K562 (cell line): ENCODE data around the gene HIVEP3. TPM values are rescaled to one million over a fixed set of nuclear protein-coding genes. Genes with fewer than 3 reads are reported as not detected.

ENCODE experiments used
- ATAC-seq: fragments of 200-7000 bp; cut with Tn5 transposase; 3 replicates; pipeline ENCODE4 v1.9.1; 2020; ENCODE audit warnings: moderate library complexity
- BruUV-seq: library from RNA; stranded (reverse); fragments of 400-500 nt; replicated peaks from 2 replicates; lab custom pipeline; 2021; lab: Mats Ljungman, UMichigan
- CTCF ChIA-PET: fragments of 300-600 bp; formaldehyde crosslinking; extraction: SDS; loops from one replicate; lab custom pipeline; 2021; ENCODE audit warnings: low intra/inter-chr PET ratio; lab: Yijun Ruan, JAX
- POLR2A ChIA-PET: fragments of 300-600, 350-650 bp; sonication (Branson Sonifier 250); formaldehyde crosslinking; extraction: SDS; loops from one replicate; lab custom pipeline; 2021; ENCODE audit warnings: antibody characterized with exemption, inconsistent platforms; lab: Yijun Ruan, JAX
- DNase-seq, 4 experiments: peaks; one replicate each; pipeline versions ENCODE4 v3.0.0 to v3.0.0-alpha.2; 2011 to 2018; ENCODE audit warnings: low spot score in 3 of 4, mixed read lengths in 3 of 4; ENCODE audit errors: extremely low read depth in 1 of 4
- FAIRE-seq: peaks from 2 replicates; lab custom pipeline; 2011; peaks lifted over from hg19 to GRCh38; lab: Jason Lieb, UNC
- H2AFZ ChIP-seq: 2 replicates; pipeline ENCODE4 v1.6.0; 2011; ENCODE audit warnings: low read depth, low read length, control low read depth, inconsistent platforms
- H3K27ac ChIP-seq: fragments of 200-600 bp; 3 replicates; pipeline ENCODE4 v1.8.0; 2011; ENCODE audit warnings: low read depth, mild to moderate bottlenecking, control low read depth, inconsistent platforms, low read length, moderate library complexity, mixed read lengths; ENCODE audit errors: extremely low read depth
- H3K27me3 ChIP-seq, 2 experiments: fragments of 300-600 bp in 1 of 2; 2 replicates in 1 of 2; 3 replicates in 1 of 2; pipeline versions ENCODE4 v1.6.0 to v1.8.0; 2011; ENCODE audit warnings: inconsistent platforms in 2 of 2, low read length in 2 of 2, mild to moderate bottlenecking in 1 of 2, mixed read lengths in 1 of 2, moderate library complexity in 1 of 2; ENCODE audit not compliant: control insufficient read depth in 2 of 2, insufficient read depth in 2 of 2
- H3K36me3 ChIP-seq: fragments of 300-600 bp; 3 replicates; pipeline ENCODE4 v1.8.0; 2011; ENCODE audit warnings: mild to moderate bottlenecking, low read length, inconsistent platforms; ENCODE audit not compliant: control insufficient read depth, insufficient read depth
- H3K4me1 ChIP-seq, 2 experiments: fragments of 200-600 bp in 1 of 2; replicated peaks in 1 of 2; 2 replicates in 1 of 2; 3 replicates in 1 of 2; pipeline versions ENCODE4 v1.5.1 to v1.8.0; 2011; ENCODE audit warnings: inconsistent platforms in 2 of 2, low read length in 2 of 2, mild to moderate bottlenecking in 1 of 2, mixed read lengths in 1 of 2, moderate library complexity in 1 of 2; ENCODE audit not compliant: control insufficient read depth in 2 of 2, insufficient read depth in 2 of 2
- H3K4me2 ChIP-seq: 2 replicates; pipeline ENCODE4 v1.6.1; 2011; ENCODE audit warnings: low read length, control low read depth, inconsistent platforms, mixed read lengths; ENCODE audit not compliant: insufficient read depth
- H3K4me3 ChIP-seq: fragments of 200-600 bp; sonication (generic), shearing (Covaris generic); 2 replicates; pipeline ENCODE4 v1.5.1; 2016; ENCODE audit warnings: control low read depth, inconsistent platforms
- H3K79me2 ChIP-seq: fragments of 200-600 bp; 3 replicates; pipeline ENCODE4 v1.8.0; 2011; ENCODE audit warnings: low read length, inconsistent platforms; ENCODE audit not compliant: control insufficient read depth, insufficient read depth
- H3K9ac ChIP-seq, 2 experiments: 2 replicates each; pipeline versions ENCODE4 v1.6.0 to v1.6.1; 2011; ENCODE audit warnings: low read depth in 2 of 2, low read length in 2 of 2, control low read depth in 1 of 2, inconsistent platforms in 1 of 2, mild to moderate bottlenecking in 1 of 2, mixed read lengths in 1 of 2; ENCODE audit not compliant: insufficient read depth in 1 of 2
- H3K9me1 ChIP-seq: one replicate; pipeline ENCODE4 v1.6.0; 2011; ENCODE audit warnings: inconsistent platforms, mild to moderate bottlenecking, low read length, moderate library complexity; ENCODE audit not compliant: control insufficient read depth, insufficient read depth
- H3K9me3 ChIP-seq: replicated peaks from 2 replicates; pipeline ENCODE4 v1.5.1; 2011; ENCODE audit warnings: low read depth, low read length, inconsistent platforms; ENCODE audit not compliant: control insufficient read depth, insufficient read depth
- H4K20me1 ChIP-seq: replicated peaks from 2 replicates; pipeline ENCODE4 v1.6.1; 2011; ENCODE audit warnings: low read length, inconsistent platforms, mixed read lengths; ENCODE audit not compliant: control insufficient read depth, insufficient read depth
- ARID1B ChIP-seq: fragments of 450-650 bp; IDR thresholded peaks from 2 replicates; pipeline ENCODE4 v1.6.1; 2016; ENCODE audit warnings: antibody characterized with exemption, mild to moderate bottlenecking, inconsistent platforms
- BRF2 ChIP-seq: IDR thresholded peaks from 3 replicates; pipeline ENCODE4 v1.6.1; 2011; ENCODE audit warnings: borderline replicate concordance, mild to moderate bottlenecking; ENCODE audit not compliant: insufficient read length, insufficient read depth
- CBFA2T3 ChIP-seq: fragments of 450-650 bp; IDR thresholded peaks from 2 replicates; pipeline ENCODE4 v1.6.1; 2017
- CBX2 ChIP-seq: fragments of 200-600 bp; sonication (generic); IDR thresholded peaks from one replicate; pipeline ENCODE4 v1.6.1; 2012; ENCODE audit warnings: mild to moderate bottlenecking, low read length, inconsistent platforms; ENCODE audit not compliant: insufficient read depth, poor library complexity, severe bottlenecking
- CHAMP1 ChIP-seq: fragments of 450-650 bp; IDR thresholded peaks from 2 replicates; pipeline ENCODE4 v1.6.1; 2016; ENCODE audit warnings: mild to moderate bottlenecking
- ELF2 ChIP-seq: fragments of 250-450 bp; sonication (Bioruptor Pico); IDR thresholded peaks from 2 replicates; pipeline ENCODE4 v1.5.0; 2021; ENCODE audit warnings: mild to moderate bottlenecking
- ETS2 ChIP-seq: IDR thresholded peaks from 2 replicates; pipeline ENCODE4 v1.6.1; 2016; ENCODE audit warnings: borderline replicate concordance, missing genetic modification characterization, mild to moderate bottlenecking, moderate library complexity, missing compliant biosample characterization; ENCODE audit not compliant: poor library complexity, severe bottlenecking
- FOSL1 ChIP-seq: fragments of 200-800 bp; sonication (Bioruptor generic); conservative IDR thresholded peaks from 2 replicates; pipeline ENCODE4 v1.6.1; 2016; ENCODE audit warnings: missing genetic modification characterization, missing compliant biosample characterization
- FOXK2 ChIP-seq, 2 experiments: fragments of 450-650 bp; IDR thresholded peaks in 1 of 2; conservative IDR thresholded peaks in 1 of 2; 2 replicates each; pipeline ENCODE4 v1.6.1; 2016; ENCODE audit warnings: low read depth in 2 of 2, mild to moderate bottlenecking in 1 of 2
- HMGXB4 ChIP-seq: sonication (generic); formaldehyde crosslinking; IDR thresholded peaks from 2 replicates; pipeline ENCODE4 v1.8.1; 2023; ENCODE audit warnings: mild to moderate bottlenecking, missing genetic modification reagents
- ZNF184 ChIP-seq: sonication (generic); formaldehyde crosslinking; IDR thresholded peaks from 2 replicates; pipeline ENCODE4 v1.5.0; 2020; ENCODE audit warnings: missing genetic modification reagents
- WGBS: fragments of 100-300 bp; shearing (Covaris generic); methylation state at CpG from one replicate; pipeline ENCODE4 v1.1.6; 2016; ENCODE audit warnings: low coverage, mixed read lengths; ENCODE audit not compliant: insufficient coverage; ENCODE audit errors: missing lambda C conversion rate; 5-methylcytosine and 5-hydroxymethylcytosine counted together
- in situ Hi-C: fragments of 300-500 bp; cut with MboI; formaldehyde crosslinking; loops from 4 replicates; pipeline ENCODE4 v1.15.0; 2018; ENCODE audit warnings: inconsistent platforms, mixed read lengths
- intact Hi-C: fragments of 100-400 bp; cut with micrococcal nuclease; formaldehyde crosslinking; loops from 2 replicates; pipeline ENCODE4 v1.14.2; 2022
- polyA plus RNA-seq, 8 experiments: library from polyadenylated mRNA; depleted of rRNA in 4 of 8; stranded (reverse) in 5 of 8; unstranded in 3 of 8; fragments of >200 nt; fragmentation: Nextera tagmentation in 2 of 8; fragmentation: Illumina TruSeq in 1 of 8; extraction: Ambion mirVana in 2 of 8; extraction: Trizol in 1 of 8; gene quantifications; 2 replicates each; pipeline versions ENCODE4 v1.2.1 to v1.2.3, GENCODE V29; 2011 to 2014; ENCODE audit warnings: inconsistent platforms in 1 of 8, missing spikeins in 1 of 8
- total RNA-seq, 7 experiments: library from RNA; depleted of rRNA in 6 of 7; stranded (reverse); fragments of >200 nt in 6 of 7; fragmentation: Illumina TruSeq in 2 of 7; extraction: Trizol in 2 of 7; gene quantifications; 2 replicates each; pipeline versions ENCODE4 v1.2.1 to v1.2.3, GENCODE V29; 2011 to 2021; ENCODE audit warnings: low replicate concordance in 1 of 7
- TF ChIP-seq, protein P1 (sequence below), 2 experiments: IDR thresholded peaks; 2 replicates each; pipeline ENCODE4 v1.6.1; 2011; ENCODE audit warnings: borderline replicate concordance in 1 of 2, control low read depth in 1 of 2, low read depth in 1 of 2, low read length in 1 of 2, mild to moderate bottlenecking in 1 of 2, mixed read lengths in 1 of 2, moderate library complexity in 1 of 2; ENCODE audit not compliant: insufficient read depth in 1 of 2, insufficient read length in 1 of 2, poor library complexity in 1 of 2, severe bottlenecking in 1 of 2; ENCODE audit errors: extremely low read depth in 1 of 2

The HIVEP3 gene
- total and polyA plus RNA-seq, 9 of the 15 experiments (the other 6 are each of a cell fraction or from before 2014, with no cell fraction given), result 0.09 to 0.58 (median 0.34) TPM; not detected in 1

DNA sequence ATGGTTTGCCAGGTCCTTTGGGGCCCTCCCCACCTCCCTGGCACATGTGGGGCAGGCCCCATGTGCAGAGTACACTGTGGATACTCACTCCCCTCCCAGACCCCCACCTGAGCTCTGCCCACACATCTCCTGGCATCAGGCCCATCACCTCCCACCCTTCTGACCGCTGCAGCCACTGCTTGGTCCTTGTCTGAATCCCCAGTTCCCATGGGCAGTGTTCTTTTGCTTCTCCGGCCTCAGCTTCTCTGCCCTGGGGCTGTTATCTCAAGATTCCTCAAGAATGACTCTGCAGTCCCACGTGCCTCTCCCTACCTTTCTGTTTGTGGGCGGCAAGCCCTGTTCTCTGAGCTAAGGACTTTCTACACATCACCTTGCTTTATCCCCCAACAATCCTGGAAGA lies 246.5 kb downstream of the HIVEP3 start:
- H4K20me1 ChIP-seq, result no peaks in the 10 kb centered on the region
- no peak overlapping the region for H2AFZ ChIP-seq
- ChIA-PET CTCF (no interaction called here), POLR2A (interaction anchor here (1.1 to 2.0 kb wide), 2 partner anchors 9 to 10 kb away, joined by 4 to 6 read pairs; no protein-coding TSS in a partner anchor)
- no peak overlapping the region for H3K4me3 ChIP-seq
- no TSS peak for BruUV-seq
- H3K79me2 ChIP-seq, result no peaks in the 10 kb centered on the region
- no peak for FAIRE-seq
- no peaks in the 10 kb centered on the region for H3K9me1 ChIP-seq
- ATAC-seq, result peak; percentile 28; the same call in 1 of the 3 replicates
- no peak overlapping the region for H3K4me2 ChIP-seq
- no peaks in the 10 kb centered on the region for H3K9me3 ChIP-seq
- intact Hi-C loops (no loop called here), in situ Hi-C loops (no loop called here)
- peaks cover 10 to 66% of the 10 kb centered on the region in 2 experiments; a peak in 4 of 5 replicates for H3K27me3 ChIP-seq
- WGBS, result 0% methylated on average over 4 of the region's 4 CpGs
- H3K9ac ChIP-seq, result no peak overlapping the region
- no peak overlapping the region for H3K27ac ChIP-seq
- H3K4me1 ChIP-seq, result no peaks in the 10 kb centered on the region; a peak in 1 of 5 replicates
- H3K36me3 ChIP-seq, result no peaks in the 10 kb centered on the region
- peak in 2 of 4 experiments; percentile 9 to 33 for DNase-seq
- TF ChIP-seq CHAMP1 (no peak), ARID1B (no peak), CBFA2T3 (0 out of 2 replicates have a peak, but pooled peaks have one; percentile 4), ELF2 (no peak), HMGXB4 (CRISPR knock-in tag) (no peak), FOSL1 (peak; percentile 35; the same call in 1 of the 2 replicates), FOXK2 (conservative IDR thresholded peaks at IDR 0.05 in 1 of 2, IDR thresholded peaks at IDR 0.05 in 1 of 2; ENCODE audit: low read depth in 2 of 2) (no peak), BRF2 (no peak), ZNF184 (CRISPR knock-in tag) (no peak), CBX2 (no peak), ETS2 (tag) (no peak)
- TF ChIP-seq, protein P1, sequence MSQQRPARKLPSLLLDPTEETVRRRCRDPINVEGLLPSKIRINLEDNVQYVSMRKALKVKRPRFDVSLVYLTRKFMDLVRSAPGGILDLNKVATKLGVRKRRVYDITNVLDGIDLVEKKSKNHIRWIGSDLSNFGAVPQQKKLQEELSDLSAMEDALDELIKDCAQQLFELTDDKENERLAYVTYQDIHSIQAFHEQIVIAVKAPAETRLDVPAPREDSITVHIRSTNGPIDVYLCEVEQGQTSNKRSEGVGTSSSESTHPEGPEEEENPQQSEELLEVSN (IDR thresholded peaks at IDR 0.05; ENCODE audit: borderline replicate concordance in 1 of 2, extremely low read depth in 1 of 2, insufficient read depth in 1 of 2, insufficient read length in 1 of 2, low read depth in 1 of 2, low read length in 1 of 2, poor library complexity in 1 of 2, severe bottlenecking in 1 of 2), result peak in 1 of 2 experiments; percentile 17
